Chondrocyte (in vitro differentiated cells): Measurements from ENCODE around the gene BANK1. TPM values are rescaled to one million over a fixed set of nuclear protein-coding genes. Genes with fewer than 3 reads are reported as not detected.

ENCODE experiments used
- DNase-seq: peaks from one replicate; pipeline ENCODE4 v3.0.0; 2021; ENCODE audit warnings: mixed read lengths, low spot score
- H3K27ac Mint-ChIP-seq: one replicate; pipeline ENCODE4 v1.8.0; 2021; ENCODE audit warnings: mild to moderate bottlenecking, moderate library complexity, mixed read lengths; ENCODE audit not compliant: unreplicated experiment
- H3K27me3 Mint-ChIP-seq: 2 replicates; pipeline ENCODE4 v1.8.0; 2021; ENCODE audit warnings: low read depth, mixed read lengths
- H3K36me3 Mint-ChIP-seq: 2 replicates; pipeline ENCODE4 v1.8.0; 2021; ENCODE audit warnings: low read depth, mixed read lengths
- H3K4me1 Mint-ChIP-seq: 2 replicates; pipeline ENCODE4 v1.8.0; 2021; ENCODE audit warnings: low read depth, mild to moderate bottlenecking, mixed read lengths
- H3K4me3 Mint-ChIP-seq: one replicate; pipeline ENCODE4 v1.8.0; 2021; ENCODE audit warnings: mild to moderate bottlenecking, moderate library complexity, mixed read lengths; ENCODE audit not compliant: unreplicated experiment
- H3K9me3 Mint-ChIP-seq: 2 replicates; pipeline ENCODE4 v1.8.0; 2021; ENCODE audit warnings: low read depth, mixed read lengths
- total RNA-seq: library from RNA; stranded (reverse); gene quantifications from 3 replicates; pipeline ENCODE4 v1.2.1, GENCODE V29; 2021
- TF ChIP-seq, protein P1 (sequence below): fragments of 200-600 bp; sonication (generic); IDR thresholded peaks from 2 replicates; pipeline ENCODE4 v1.5.0; 2021; ENCODE audit warnings: antibody characterized with exemption, mild to moderate bottlenecking, moderate library complexity

BANK1 gene
- total RNA-seq, 1 donor from 2014 or later = 0.65 TPM

GRCh38 chr4:102089850-102090621 is 299.5 kb downstream of the BANK1 start:
- H3K9me3 Mint-ChIP-seq = peaks cover 7% of the 10 kb centered on the region
- H3K27me3 Mint-ChIP-seq = peaks cover 6% of the 10 kb centered on the region
- no peaks in the 10 kb centered on the region for H3K36me3 Mint-ChIP-seq
- no peaks in the 10 kb centered on the region for H3K4me1 Mint-ChIP-seq
- no peak overlapping the region for H3K4me3 Mint-ChIP-seq
- no peak overlapping the region for H3K27ac Mint-ChIP-seq
- TF ChIP-seq, protein P1, sequence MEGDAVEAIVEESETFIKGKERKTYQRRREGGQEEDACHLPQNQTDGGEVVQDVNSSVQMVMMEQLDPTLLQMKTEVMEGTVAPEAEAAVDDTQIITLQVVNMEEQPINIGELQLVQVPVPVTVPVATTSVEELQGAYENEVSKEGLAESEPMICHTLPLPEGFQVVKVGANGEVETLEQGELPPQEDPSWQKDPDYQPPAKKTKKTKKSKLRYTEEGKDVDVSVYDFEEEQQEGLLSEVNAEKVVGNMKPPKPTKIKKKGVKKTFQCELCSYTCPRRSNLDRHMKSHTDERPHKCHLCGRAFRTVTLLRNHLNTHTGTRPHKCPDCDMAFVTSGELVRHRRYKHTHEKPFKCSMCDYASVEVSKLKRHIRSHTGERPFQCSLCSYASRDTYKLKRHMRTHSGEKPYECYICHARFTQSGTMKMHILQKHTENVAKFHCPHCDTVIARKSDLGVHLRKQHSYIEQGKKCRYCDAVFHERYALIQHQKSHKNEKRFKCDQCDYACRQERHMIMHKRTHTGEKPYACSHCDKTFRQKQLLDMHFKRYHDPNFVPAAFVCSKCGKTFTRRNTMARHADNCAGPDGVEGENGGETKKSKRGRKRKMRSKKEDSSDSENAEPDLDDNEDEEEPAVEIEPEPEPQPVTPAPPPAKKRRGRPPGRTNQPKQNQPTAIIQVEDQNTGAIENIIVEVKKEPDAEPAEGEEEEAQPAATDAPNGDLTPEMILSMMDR = no peak
- no peak for DNase-seq

GRCh38 chr4:102091656-102092055 is 301.1 kb downstream of the BANK1 start:
- TF ChIP-seq, protein P1 = no peak
- H3K4me3 Mint-ChIP-seq = no peak overlapping the region

DNA sequence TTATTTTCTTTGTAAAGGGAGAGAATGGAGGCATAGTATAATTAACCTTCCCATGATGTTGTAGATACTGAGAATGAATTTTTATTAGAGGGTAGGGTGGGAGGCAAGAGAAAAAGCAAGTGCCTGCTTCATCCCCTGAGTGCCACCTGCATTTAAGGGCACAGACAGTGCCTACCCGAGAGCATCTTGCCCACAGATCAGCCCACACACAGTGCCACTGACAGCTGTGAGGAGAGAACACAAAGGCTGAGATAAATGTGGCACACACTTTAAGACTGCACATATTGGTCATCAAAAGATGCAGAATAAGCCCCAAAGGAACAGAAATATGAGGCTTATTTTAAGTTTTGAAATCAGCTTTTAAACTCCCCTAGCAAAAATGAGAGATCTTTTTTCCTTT is 304.0 kb downstream of the BANK1 start:
- H3K36me3 Mint-ChIP-seq = no peaks in the 10 kb centered on the region

More at GRCh38 chr4:102091656-102092055, 301.1 kb downstream of the BANK1 start:
- Mint-ChIP-seq H3K36me3 (no peaks in the 10 kb centered on the region), H3K27me3 (peaks cover 7% of the 10 kb centered on the region), H3K27ac (no peak overlapping the region), H3K9me3 (peaks cover 7% of the 10 kb centered on the region), H3K4me1 (no peaks in the 10 kb centered on the region)
- DNase-seq = no peak

GRCh38 chr4:102103368-102103767 is 312.8 kb downstream of the BANK1 start:
- Mint-ChIP-seq H3K4me3 (no peak overlapping the region), H3K36me3 (peaks cover 13% of the 10 kb centered on the region), H3K9me3 (peaks cover 26% of the 10 kb centered on the region), H3K27ac (no peak overlapping the region), H3K4me1 (no peaks in the 10 kb centered on the region), H3K27me3 (peaks cover 3% of the 10 kb centered on the region)
- TF ChIP-seq, protein P1 = no peak
- DNase-seq = no peak

More for the DNA sequence above, 304.0 kb downstream of the BANK1 start:
- Mint-ChIP-seq H3K27me3 (peaks cover 10% of the 10 kb centered on the region), H3K9me3 (no peaks in the 10 kb centered on the region), H3K4me1 (no peaks in the 10 kb centered on the region), H3K4me3 (no peak overlapping the region), H3K27ac (no peak overlapping the region)
- DNase-seq = no peak
- TF ChIP-seq, protein P1 = no peak

DNA sequence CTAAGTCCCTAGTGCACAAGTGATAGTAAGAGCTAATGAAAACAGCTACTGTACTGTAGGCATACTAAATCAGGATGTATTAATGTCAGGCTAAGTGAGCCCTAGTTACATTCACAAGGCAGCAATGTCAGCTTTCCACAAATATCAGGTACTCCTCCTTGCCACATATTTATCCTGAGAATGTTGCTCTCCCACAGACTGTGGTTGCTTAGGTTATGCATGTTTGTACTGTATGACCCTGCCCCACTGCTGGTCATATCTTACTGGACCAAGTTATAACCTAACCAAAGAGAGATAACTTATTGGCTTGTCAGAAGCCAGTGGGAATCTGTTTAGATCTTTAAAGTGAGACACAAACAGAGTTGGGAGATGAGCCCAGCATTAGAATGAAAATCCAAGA is 313.7 kb downstream of the BANK1 start:
- H3K27me3 Mint-ChIP-seq = peaks cover 3% of the 10 kb centered on the region
- no peak overlapping the region for H3K27ac Mint-ChIP-seq
- peaks cover 13% of the 10 kb centered on the region for H3K36me3 Mint-ChIP-seq
- H3K4me1 Mint-ChIP-seq = no peaks in the 10 kb centered on the region
- H3K4me3 Mint-ChIP-seq = no peak overlapping the region
- peaks cover 28% of the 10 kb centered on the region for H3K9me3 Mint-ChIP-seq
- no peak for DNase-seq
- TF ChIP-seq, protein P1 = no peak
